Measurements from ENCODE around the gene COL13A1. TPM values are rescaled to one million over a fixed set of nuclear protein-coding genes. Genes with fewer than 3 reads are reported as not detected.

Gene COL13A1
- total RNA-seq, 1 experiment from 2014 or later = 5.9 TPM

GRCh38 chr10:69890065-69890847 is 88.5 kb downstream of the COL13A1 start (continued):
- TF ChIP-seq CTCF (IDR thresholded peaks at IDR 0.05 in 2 of 3, conservative IDR thresholded peaks at IDR 0.05 in 1 of 3; ENCODE audit: borderline replicate concordance in 1 of 3, insufficient read depth in 1 of 3, low read depth in 2 of 3, low read length in 2 of 3) (no peak), POLR2A (IDR thresholded peaks at IDR 0.05; ENCODE audit: borderline replicate concordance, extremely low read depth, insufficient read depth, insufficient read length) (no peak), POLR2AphosphoS5 (IDR thresholded peaks at IDR 0.05; ENCODE audit: low read depth, low read length) (no peak), CEBPB (IDR thresholded peaks at IDR 0.05; ENCODE audit: low read depth) (no peak), JUND (IDR thresholded peaks at IDR 0.05) (no peak)

- H3K79me2 ChIP-seq (ENCODE audit: insufficient read depth, low read length) = no peaks in the 10 kb centered on the region
- H3K36me3 ChIP-seq (ENCODE audit: control insufficient read depth in 1 of 2, insufficient read depth in 2 of 2, low read length in 2 of 2) = no peaks in the 10 kb centered on the region
- no peaks in the 10 kb centered on the region for H3K9me2 ChIP-seq (ENCODE audit: insufficient read depth)
- H3K9me3 ChIP-seq (ENCODE audit: control insufficient read depth in 1 of 2, insufficient read depth in 1 of 2, low read depth in 1 of 2, low read length in 2 of 2) = no peaks in the 10 kb centered on the region
- no peaks in the 10 kb centered on the region for H3K27me3 ChIP-seq (ENCODE audit: insufficient read depth, low read length)
- ChIA-PET POLR2A (no interaction called here), CTCF (no interaction called here), RAD21 (ENCODE audit: low non-redundant PET in 1 of 2, low total read pairs in 2 of 2, uncharacterized antibody in 2 of 2, unreplicated experiment in 2 of 2) (no interaction called here)
- H3K27ac ChIP-seq (ENCODE audit: low read depth, low read length) = no peak overlapping the region
- no peak for ATAC-seq
- intact Hi-C loops (cut with micrococcal nuclease) = no loop called here
- BruUV-seq (replicated peaks) = no TSS peak
- no peak overlapping the region for H2AFZ ChIP-seq (ENCODE audit: low read depth, low read length, poor library complexity, severe bottlenecking)
- H3K4me3 ChIP-seq (replicated peaks in 1 of 2; ENCODE audit: low read depth in 1 of 2, low read length in 2 of 2) = no peak overlapping the region
- no peak overlapping the region for H3K4me2 ChIP-seq (ENCODE audit: low read length)
- no peak for TF ChIP-seq JUND (IDR thresholded peaks at IDR 0.05)
- no peak for TF ChIP-seq FOSL1 (IDR thresholded peaks at IDR 0.05; ENCODE audit: low read depth)
- TF ChIP-seq CBX3 (IDR thresholded peaks at IDR 0.05; ENCODE audit: low read depth) = no peak
- no peak for TF ChIP-seq YY1 (IDR thresholded peaks at IDR 0.05; ENCODE audit: extremely low read depth, insufficient replicate concordance, low read depth, low read length)
- TF ChIP-seq POLR2AphosphoS5 (IDR thresholded peaks at IDR 0.05; ENCODE audit: low read depth, low read length) = no peak
- no peak for DNase-seq (ENCODE audit: low read depth, low spot score)
- peaks cover 0 to 8% of the 10 kb centered on the region in 2 experiments; a peak in 2 of 4 replicates for H3K4me1 ChIP-seq (ENCODE audit: control insufficient read depth in 1 of 2, insufficient read depth in 2 of 2, low read length in 2 of 2)
- no peaks in the 10 kb centered on the region for H4K20me1 ChIP-seq (ENCODE audit: insufficient read depth)
- no peak overlapping the region for H3K9ac ChIP-seq (ENCODE audit: low read length)
These were observed 89.4 kb downstream of the COL13A1 start for GRCh38 chr10:69891057-69891617.
